ENCODE results near the gene HECTD1. TPM values are rescaled to one million over a fixed set of nuclear protein-coding genes. Genes with fewer than 3 reads are reported as not detected.
A peak's percentile ranks its signal among the peaks of the same experiment; 100 is the strongest.
"Not testable (repeated sequence)": the region's sequence is repeated elsewhere in the genome, so short reads cannot be mapped to it uniquely, and the experiment has no call there.

HECTD1 gene
- total RNA-seq, 1 donor from 2014 or later, result 110 TPM

- Histone ChIP-seq H2AFZ (ENCODE audit: low read depth, low read length) (no peak overlapping the region), H3K9ac (ENCODE audit: low read length) (no peak overlapping the region), H3K4me1 (ENCODE audit: insufficient read depth, low read length) (peaks cover 10% of the 10 kb centered on the region), H4K20me1 (ENCODE audit: insufficient read depth, low read length) (no peaks in the 10 kb centered on the region), H3K27ac (ENCODE audit: low read depth, low read length) (no peak overlapping the region), H3K79me2 (ENCODE audit: insufficient read depth, low read length) (no peaks in the 10 kb centered on the region), H3K9me3 (ENCODE audit: insufficient read depth, low read depth, low read length) (no peaks in the 10 kb centered on the region), H3K4me2 (ENCODE audit: low read length) (no peak overlapping the region), H3K4me3 (ENCODE audit: insufficient read depth, low read depth, low read length) (no peak overlapping the region), H3K27me3 (ENCODE audit: insufficient read depth, low read length) (no peaks in the 10 kb centered on the region), H3K36me3 (ENCODE audit: insufficient read depth, low read length) (no peaks in the 10 kb centered on the region)
- FAIRE-seq (no peak), DNase-seq (ENCODE audit: low read depth) (no peak)
- Mint-ChIP-seq H3K27ac (ENCODE audit: unreplicated experiment) (no peak overlapping the region), H3K4me3 (ENCODE audit: unreplicated experiment) (no peak overlapping the region), H3K36me3 (ENCODE audit: low read depth, unreplicated experiment) (no peaks in the 10 kb centered on the region), H3K27me3 (ENCODE audit: low read depth, unreplicated experiment) (no peaks in the 10 kb centered on the region), H3K9me3 (ENCODE audit: unreplicated experiment) (no peaks in the 10 kb centered on the region), H3K4me1 (ENCODE audit: low read depth, unreplicated experiment) (peaks cover 20% of the 10 kb centered on the region)
- no peak for TF ChIP-seq CTCF (IDR thresholded peaks at IDR 0.05; ENCODE audit: insufficient read depth, low read depth, low read length)
- no peak for TF ChIP-seq EZH2 (IDR thresholded peaks at IDR 0.05; ENCODE audit: insufficient read depth, low read length)
These were observed 149.8 kb downstream of the HECTD1 start for GRCh38 chr14:31057701-31058364.

- no peaks in the 10 kb centered on the region for H4K20me1 ChIP-seq (ENCODE audit: insufficient read depth, low read length)
- no peaks in the 10 kb centered on the region for H3K9me3 Mint-ChIP-seq (ENCODE audit: unreplicated experiment)
- no peaks in the 10 kb centered on the region for H3K79me2 ChIP-seq (ENCODE audit: insufficient read depth, low read length)
- H3K4me3 ChIP-seq (ENCODE audit: insufficient read depth, low read depth, low read length), result no peak overlapping the region
- no peaks in the 10 kb centered on the region for H3K36me3 ChIP-seq (ENCODE audit: insufficient read depth, low read length)
- no peak overlapping the region for H3K4me3 Mint-ChIP-seq (ENCODE audit: unreplicated experiment)
- FAIRE-seq (no peak), DNase-seq (ENCODE audit: low read depth) (no peak)
- H3K27me3 ChIP-seq (ENCODE audit: insufficient read depth, low read length), result no peaks in the 10 kb centered on the region
- H3K9ac ChIP-seq (ENCODE audit: low read length), result no peak overlapping the region
- no peaks in the 10 kb centered on the region for H3K27me3 Mint-ChIP-seq (ENCODE audit: low read depth, unreplicated experiment)
- TF ChIP-seq CTCF (IDR thresholded peaks at IDR 0.05; ENCODE audit: insufficient read depth, low read depth, low read length), result no peak
- no peak for TF ChIP-seq EZH2 (IDR thresholded peaks at IDR 0.05; ENCODE audit: insufficient read depth, low read length)
- H3K4me1 Mint-ChIP-seq (ENCODE audit: low read depth, unreplicated experiment), result peaks cover 20% of the 10 kb centered on the region
- no peak overlapping the region for H3K27ac Mint-ChIP-seq (ENCODE audit: unreplicated experiment)
- no peak overlapping the region for H3K4me2 ChIP-seq (ENCODE audit: low read length)
- no peak overlapping the region for H3K27ac ChIP-seq (ENCODE audit: low read depth, low read length)
- H3K36me3 Mint-ChIP-seq (ENCODE audit: low read depth, unreplicated experiment), result no peaks in the 10 kb centered on the region
- no peak overlapping the region for H2AFZ ChIP-seq (ENCODE audit: low read depth, low read length)
- no peaks in the 10 kb centered on the region for H3K9me3 ChIP-seq (ENCODE audit: insufficient read depth, low read depth, low read length)
- H3K4me1 ChIP-seq (ENCODE audit: insufficient read depth, low read length), result peaks cover 10% of the 10 kb centered on the region
These were observed 150.6 kb downstream of the HECTD1 start for GRCh38 chr14:31057035-31057434.

- H3K27ac Mint-ChIP-seq (ENCODE audit: unreplicated experiment); FAIRE-seq: not testable (repeated sequence)
These were observed 154.5 kb downstream of the HECTD1 start for GRCh38 chr14:31052905-31053586.

More at GRCh38 chr14:31052905-31053586, 154.5 kb downstream of the HECTD1 start:
- not testable (repeated sequence) for H2AFZ ChIP-seq (ENCODE audit: low read depth, low read length); H3K4me2 ChIP-seq (ENCODE audit: low read length); H4K20me1 ChIP-seq (ENCODE audit: insufficient read depth, low read length); H3K9me3 ChIP-seq (ENCODE audit: insufficient read depth, low read depth, low read length); H3K36me3 ChIP-seq (ENCODE audit: insufficient read depth, low read length); H3K4me3 ChIP-seq (ENCODE audit: insufficient read depth, low read depth, low read length); H3K36me3 Mint-ChIP-seq (ENCODE audit: low read depth, unreplicated experiment); H3K4me1 Mint-ChIP-seq (ENCODE audit: low read depth, unreplicated experiment); H3K9me3 Mint-ChIP-seq (ENCODE audit: unreplicated experiment); H3K9ac ChIP-seq (ENCODE audit: low read length); H3K27ac ChIP-seq (ENCODE audit: low read depth, low read length); H3K27me3 ChIP-seq (ENCODE audit: insufficient read depth, low read length); H3K79me2 ChIP-seq (ENCODE audit: insufficient read depth, low read length); H3K27me3 Mint-ChIP-seq (ENCODE audit: low read depth, unreplicated experiment); H3K4me3 Mint-ChIP-seq (ENCODE audit: unreplicated experiment); H3K4me1 ChIP-seq (ENCODE audit: insufficient read depth, low read length)
- peak; percentile 76 for DNase-seq (ENCODE audit: low read depth)
